T-cell (primary cell): Measurements from ENCODE around the gene TMEM26. TPM values are rescaled to one million over a fixed set of nuclear protein-coding genes. Genes with fewer than 3 reads are reported as not detected.
"Not testable (repeated sequence)": the region's sequence is repeated elsewhere in the genome, so short reads cannot be mapped to it uniquely, and the experiment has no call there.

Experiments used
- ATAC-seq, 4 experiments: fragments of 200-7000 bp in 3 of 4; fragments of 150-1000 bp in 1 of 4; cut with Tn5 transposase; replicated peaks in 1 of 4; 1 replicate in 3 of 4; 2 replicates in 1 of 4; pipeline ENCODE4 v1.10.0; 2021; ENCODE audit warnings: moderate library complexity in 3 of 4, mild to moderate bottlenecking in 2 of 4, moderate number of reproducible peaks in 1 of 4
- CTCF ChIA-PET, 2 donors: fragments of 300-600 bp; sonication (Branson Sonifier 250); formaldehyde crosslinking; loops; one replicate each; lab custom pipeline; 2022; ENCODE audit warnings: antibody characterized with exemption in 2 of 2; lab: Charles Lee
- POLR2A ChIA-PET, 2 donors: fragments of 300-600 bp; sonication (Branson Sonifier 250); formaldehyde crosslinking; loops; one replicate each; lab custom pipeline; 2022; ENCODE audit warnings: antibody characterized with exemption in 2 of 2; lab: Charles Lee
- DNase-seq, 35 experiments: peaks; one replicate each; pipeline versions ENCODE4 v3.0.0 to v3.0.0-alpha.2; 2013 to 2023
- H3K27ac ChIP-seq: one replicate; pipeline ENCODE4 v1.5.1; 2013; ENCODE audit warnings: low read length
- H3K27me3 ChIP-seq, 2 experiments: replicated peaks in 1 of 2; 1 replicate in 1 of 2; 2 replicates in 1 of 2; pipeline versions ENCODE4 v1.6.1 to v1.7.0; 2013; ENCODE audit warnings: low read length in 1 of 2, mixed read lengths in 1 of 2; ENCODE audit not compliant: control insufficient read depth in 2 of 2, insufficient read depth in 2 of 2; ENCODE audit errors: extremely low read depth in 1 of 2
- H3K36me3 ChIP-seq, 2 donors: 1 replicate in 1 of 2; 2 replicates in 1 of 2; pipeline versions ENCODE4 v1.6.1 to v1.7.0; 2013; ENCODE audit warnings: low read length in 1 of 2; ENCODE audit not compliant: control insufficient read depth in 2 of 2, insufficient read depth in 1 of 2; ENCODE audit errors: extremely low read depth in 1 of 2
- H3K4me1 ChIP-seq, 2 experiments: 1 replicate in 1 of 2; 2 replicates in 1 of 2; pipeline versions ENCODE4 v1.6.1 to v1.7.0; 2013; ENCODE audit warnings: low read length in 2 of 2, mixed read lengths in 1 of 2; ENCODE audit not compliant: insufficient read depth in 2 of 2, control insufficient read depth in 1 of 2; ENCODE audit errors: extremely low read depth in 1 of 2
- H3K4me3 ChIP-seq, 2 donors: 1 replicate in 1 of 2; 2 replicates in 1 of 2; pipeline versions ENCODE4 v1.5.1 to v1.7.0; 2013; ENCODE audit warnings: mild to moderate bottlenecking in 2 of 2, low read length in 1 of 2, moderate library complexity in 1 of 2; ENCODE audit not compliant: control insufficient read depth in 1 of 2; ENCODE audit errors: extremely low read depth in 1 of 2
- H3K9me3 ChIP-seq: 2 replicates; pipeline ENCODE4 v1.7.0; 2013
- H3K27ac Mint-ChIP-seq, 2 donors: one replicate each; pipeline ENCODE4 v1.8.0; 2020 to 2021; ENCODE audit warnings: mild to moderate bottlenecking in 2 of 2, mixed read lengths in 2 of 2
- H3K27me3 Mint-ChIP-seq, 2 donors: one replicate each; pipeline ENCODE4 v1.8.0; 2021 to 2022; ENCODE audit warnings: mixed read lengths in 2 of 2
- H3K36me3 Mint-ChIP-seq: one replicate; pipeline ENCODE4 v1.8.0; 2021; ENCODE audit warnings: mixed read lengths
- H3K4me1 Mint-ChIP-seq, 3 donors: one replicate each; pipeline ENCODE4 v1.8.0; 2020 to 2022; ENCODE audit warnings: mixed read lengths in 3 of 3, mild to moderate bottlenecking in 1 of 3
- H3K4me3 Mint-ChIP-seq, 3 donors: one replicate each; pipeline ENCODE4 v1.8.0; 2020 to 2022; ENCODE audit warnings: mild to moderate bottlenecking in 3 of 3, mixed read lengths in 3 of 3, moderate library complexity in 3 of 3
- H3K9me3 Mint-ChIP-seq, 3 donors: one replicate each; pipeline ENCODE4 v1.8.0; 2020 to 2022; ENCODE audit warnings: mixed read lengths in 3 of 3
- WGBS: methylation state at CpG from one replicate; pipeline ENCODE4 v1.1.5; 2013; ENCODE audit warnings: missing lambda C conversion rate; ENCODE audit not compliant: insufficient coverage; 5-methylcytosine and 5-hydroxymethylcytosine counted together
- total RNA-seq, 35 experiments: library from RNA in 6 of 35; stranded (reverse) in 6 of 35; fragments of 120-200 nt in 1 of 35; gene quantifications; one replicate each; pipeline versions ENCODE4 v1.2.1 to v1.2.4 and lab custom pipeline; 2013 to 2026

Gene TMEM26
- total RNA-seq, 5 donors from 2014 or later (not counting 1 experiment from before 2014, with no cell fraction given), result not detected

GRCh38 chr10:61385231-61386001 is 67.8 kb downstream of the TMEM26 start:
- Mint-ChIP-seq H3K9me3 (no peaks in the 10 kb centered on the region), H3K27ac (no peak overlapping the region), H3K4me1 (no peaks in the 10 kb centered on the region), H3K27me3 (peaks cover 3 to 5% of the 10 kb centered on the region in 2 donors), H3K36me3 (no peaks in the 10 kb centered on the region), H3K4me3 (no peak overlapping the region)
- ATAC-seq (no peak), DNase-seq (no peak)
- Histone ChIP-seq H3K36me3 (no peaks in the 10 kb centered on the region), H3K27me3 (no peaks in the 10 kb centered on the region), H3K4me1 (no peaks in the 10 kb centered on the region), H3K4me3 (no peak overlapping the region), H3K27ac (no peak overlapping the region), H3K9me3 (no peaks in the 10 kb centered on the region)
- WGBS, result no CpG with 5 or more reads among the region's 2 CpGs
- POLR2A ChIA-PET, result no interaction called here
- CTCF ChIA-PET, result no interaction called here

- H3K9me3 Mint-ChIP-seq, H3K27ac ChIP-seq, H3K36me3 ChIP-seq, H3K27me3 Mint-ChIP-seq, DNase-seq, ATAC-seq, H3K4me3 Mint-ChIP-seq, H3K4me1 Mint-ChIP-seq, POLR2A ChIA-PET, H3K4me3 ChIP-seq, H3K4me1 ChIP-seq, H3K36me3 Mint-ChIP-seq, H3K9me3 ChIP-seq, CTCF ChIA-PET, H3K27ac Mint-ChIP-seq: not testable (repeated sequence)
- no CpG with 5 or more reads among the region's 3 CpGs for WGBS
- H3K27me3 ChIP-seq, result peaks cover 0 to 11% of the 10 kb centered on the region in 2 experiments
These were observed 72.0 kb downstream of the TMEM26 start for GRCh38 chr10:61381153-61381552.

- Mint-ChIP-seq H3K9me3 (peaks cover 0 to 7% (median 0%) of the 10 kb centered on the region in 3 donors), H3K36me3 (no peaks in the 10 kb centered on the region), H3K27ac (no peak overlapping the region), H3K4me1 (no peaks in the 10 kb centered on the region), H3K27me3 (peaks cover 0 to 3% of the 10 kb centered on the region in 2 donors), H3K4me3 (no peak overlapping the region)
- Histone ChIP-seq H3K9me3 (no peaks in the 10 kb centered on the region), H3K4me3 (no peak overlapping the region), H3K27ac (no peak overlapping the region), H3K27me3 (peaks cover 0 to 11% of the 10 kb centered on the region in 2 experiments), H3K4me1 (no peaks in the 10 kb centered on the region), H3K36me3 (no peaks in the 10 kb centered on the region)
- WGBS, result 80% methylated on average over 3 of the region's 7 CpGs
- CTCF ChIA-PET, result no interaction called here
- POLR2A ChIA-PET, result no interaction called here
- DNase-seq (no peak), ATAC-seq (no peak)
These were observed 74.3 kb downstream of the TMEM26 start for GRCh38 chr10:61378865-61379264.

- Histone ChIP-seq H3K36me3 (no peaks in the 10 kb centered on the region), H3K9me3 (no peaks in the 10 kb centered on the region), H3K27ac (no peak overlapping the region), H3K27me3 (peaks cover 0 to 11% of the 10 kb centered on the region in 2 experiments), H3K4me3 (no peak overlapping the region), H3K4me1 (no peaks in the 10 kb centered on the region)
- H3K4me3 Mint-ChIP-seq, result no peak overlapping the region
- H3K4me1 Mint-ChIP-seq, result no peaks in the 10 kb centered on the region
- no peak for DNase-seq
- no peaks in the 10 kb centered on the region for H3K36me3 Mint-ChIP-seq
- POLR2A ChIA-PET, result no interaction called here
- H3K27ac Mint-ChIP-seq, result no peak overlapping the region
- no peaks in the 10 kb centered on the region for H3K27me3 Mint-ChIP-seq
- H3K9me3 Mint-ChIP-seq, result peaks cover 0 to 7% (median 0%) of the 10 kb centered on the region in 3 donors
- CTCF ChIA-PET, result no interaction called here
- no peak for ATAC-seq
- WGBS, result 92% methylated on average over 20 of the region's 23 CpGs
These were observed 76.2 kb downstream of the TMEM26 start for GRCh38 chr10:61376908-61377368.

GRCh38 chr10:61376377-61376776 is 76.8 kb downstream of the TMEM26 start:
- CTCF ChIA-PET, result no interaction called here

GRCh38 chr10:61366365-61366764 is 86.8 kb downstream of the TMEM26 start:
- POLR2A ChIA-PET, result no interaction called here
- no peaks in the 10 kb centered on the region for H3K36me3 Mint-ChIP-seq
- ATAC-seq (no peak), DNase-seq (no peak)
- Histone ChIP-seq H3K36me3 (no peaks in the 10 kb centered on the region), H3K4me3 (no peak overlapping the region), H3K4me1 (no peaks in the 10 kb centered on the region), H3K27me3 (no peaks in the 10 kb centered on the region), H3K27ac (no peak overlapping the region), H3K9me3 (no peaks in the 10 kb centered on the region)
- H3K9me3 Mint-ChIP-seq, result no peaks in the 10 kb centered on the region
- no peaks in the 10 kb centered on the region for H3K27me3 Mint-ChIP-seq
- WGBS, result no CpG with 5 or more reads among the region's 1 CpG
- CTCF ChIA-PET, result no interaction called here
- no peak overlapping the region for H3K27ac Mint-ChIP-seq
- H3K4me3 Mint-ChIP-seq, result no peak overlapping the region
- no peaks in the 10 kb centered on the region for H3K4me1 Mint-ChIP-seq

More at GRCh38 chr10:61376377-61376776, 76.8 kb downstream of the TMEM26 start:
- H3K4me1 ChIP-seq, result no peaks in the 10 kb centered on the region
- POLR2A ChIA-PET, result no interaction called here
- H3K27ac ChIP-seq, result no peak overlapping the region
- no peaks in the 10 kb centered on the region for H3K27me3 Mint-ChIP-seq
- no peak for DNase-seq
- no peaks in the 10 kb centered on the region for H3K36me3 ChIP-seq
- no peak for ATAC-seq
- H3K27me3 ChIP-seq, result peaks cover 0 to 11% of the 10 kb centered on the region in 2 experiments
- H3K36me3 Mint-ChIP-seq, result no peaks in the 10 kb centered on the region
- H3K4me1 Mint-ChIP-seq, result no peaks in the 10 kb centered on the region
- H3K4me3 Mint-ChIP-seq, result no peak overlapping the region
- no CpG with 5 or more reads among the region's 1 CpG for WGBS
- peaks cover 0 to 7% (median 0%) of the 10 kb centered on the region in 3 donors for H3K9me3 Mint-ChIP-seq
- H3K4me3 ChIP-seq, result no peak overlapping the region
- H3K27ac Mint-ChIP-seq, result no peak overlapping the region
- no peaks in the 10 kb centered on the region for H3K9me3 ChIP-seq
